Neural cell (in vitro differentiated cells): ENCODE results near the gene BEX5.
"Not testable (repeated sequence)": the region's sequence is repeated elsewhere in the genome, so short reads cannot be mapped to it uniquely, and the experiment has no call there.

ENCODE experiments used
- CTCF ChIP-seq: fragments of 450-650 bp; IDR thresholded peaks from 2 replicates; pipeline ENCODE4 v1.5.1; 2014; ENCODE audit warnings: antibody characterized with exemption, mild to moderate bottlenecking, moderate library complexity; ENCODE audit not compliant: poor library complexity, severe bottlenecking
- EP300 ChIP-seq: fragments of 450-650 bp; conservative IDR thresholded peaks from 2 replicates; pipeline ENCODE4 v1.6.1; 2014; ENCODE audit warnings: antibody characterized with exemption, mild to moderate bottlenecking, moderate library complexity; ENCODE audit not compliant: poor library complexity, severe bottlenecking
- EZH2 ChIP-seq: fragments of 200-600, 300-800 bp; shearing (Covaris generic), sonication (generic); IDR thresholded peaks from 2 replicates; pipeline ENCODE4 v1.6.1; 2014; ENCODE audit warnings: antibody characterized with exemption, low read length, borderline replicate concordance, mild to moderate bottlenecking; ENCODE audit not compliant: insufficient read depth, poor library complexity, severe bottlenecking
- MXI1 ChIP-seq: fragments of 450-650 bp; conservative IDR thresholded peaks from 2 replicates; pipeline ENCODE4 v1.6.1; 2014; ENCODE audit warnings: antibody characterized with exemption, mild to moderate bottlenecking; ENCODE audit not compliant: poor library complexity, severe bottlenecking
- POLR2AphosphoS5 ChIP-seq: IDR thresholded peaks from 2 replicates; pipeline ENCODE4 v1.6.1; 2012
- RAD21 ChIP-seq: fragments of 450-650 bp; conservative IDR thresholded peaks from 2 replicates; pipeline ENCODE4 v1.6.1; 2014; ENCODE audit warnings: antibody characterized with exemption, mild to moderate bottlenecking, moderate library complexity
- REST ChIP-seq: IDR thresholded peaks from 2 replicates; pipeline ENCODE4 v1.6.1; 2012; ENCODE audit warnings: borderline replicate concordance
- TAF1 ChIP-seq: IDR thresholded peaks from 2 replicates; pipeline ENCODE4 v1.6.1; 2012; ENCODE audit warnings: low read depth

GRCh38 chrX:102141631-102142030 is 14.1 kb downstream of the BEX5 start:
- TF ChIP-seq POLR2AphosphoS5, CTCF, EZH2, REST, RAD21, MXI1, TAF1, EP300: not testable (repeated sequence)
